ENCODE data around the gene RUVBL1.

GRCh38 chr3:128084675-128085021, 39.0 kb downstream of the RUVBL1 start:
- TF ChIP-seq CTCF (conservative IDR thresholded peaks at IDR 0.05) (no peak), EZH2 (IDR thresholded peaks at IDR 0.05; ENCODE audit: low read depth) (no peak)
